Hepatocyte (in vitro differentiated cells): ENCODE results near the gene SPON2. TPM values are rescaled to one million over a fixed set of nuclear protein-coding genes. Genes with fewer than 3 reads are reported as not detected.

Experiments
- DNase-seq: peaks from one replicate; pipeline ENCODE4 v3.0.0-alpha.2; 2016; ENCODE audit warnings: low spot score
- H2AFZ ChIP-seq: fragments of 200-600 bp; sonication (generic); 2 replicates; pipeline ENCODE4 v1.6.0; 2016; ENCODE audit warnings: antibody characterized with exemption, mild to moderate bottlenecking
- H3K27ac ChIP-seq: fragments of 200-600 bp; sonication (generic); 2 replicates; pipeline ENCODE4 v1.5.1; 2016; ENCODE audit warnings: mild to moderate bottlenecking
- H3K27me3 ChIP-seq: fragments of 200-600 bp; sonication (generic); 2 replicates; pipeline ENCODE4 v1.6.1; 2016
- H3K36me3 ChIP-seq: fragments of 200-600 bp; sonication (generic); replicated peaks from 2 replicates; pipeline ENCODE4 v1.5.1; 2016; ENCODE audit warnings: low read depth; ENCODE audit not compliant: insufficient read depth
- H3K4me1 ChIP-seq: fragments of 200-600 bp; sonication (generic); 2 replicates; pipeline ENCODE4 v1.5.1; 2016; ENCODE audit warnings: mild to moderate bottlenecking, moderate library complexity; ENCODE audit not compliant: insufficient read depth
- H3K4me2 ChIP-seq: fragments of 200-600 bp; sonication (generic); 2 replicates; pipeline ENCODE4 v1.6.0; 2016
- H3K4me3 ChIP-seq: fragments of 200-600 bp; sonication (generic); 2 replicates; pipeline ENCODE4 v1.5.1; 2016; ENCODE audit warnings: mild to moderate bottlenecking
- H3K79me2 ChIP-seq: fragments of 200-600 bp; sonication (generic); 2 replicates; pipeline ENCODE4 v1.6.0; 2017; ENCODE audit warnings: mild to moderate bottlenecking
- H3K9me2 ChIP-seq: fragments of 200-600 bp; sonication (generic); replicated peaks from 2 replicates; pipeline ENCODE4 v1.6.0; 2017; ENCODE audit warnings: mild to moderate bottlenecking; ENCODE audit not compliant: insufficient read depth
- H3K9me3 ChIP-seq: fragments of 200-600 bp; sonication (generic); 2 replicates; pipeline ENCODE4 v1.5.1; 2016; ENCODE audit warnings: low read depth, mild to moderate bottlenecking
- H4K20me1 ChIP-seq: fragments of 200-600 bp; sonication (generic); 2 replicates; pipeline ENCODE4 v1.6.0; 2016; ENCODE audit warnings: mild to moderate bottlenecking; ENCODE audit not compliant: insufficient read depth, poor library complexity, severe bottlenecking
- CTCF ChIP-seq: fragments of 200-600 bp; sonication (generic); IDR thresholded peaks from 2 replicates; pipeline ENCODE4 v1.5.1; 2016; ENCODE audit warnings: antibody characterized with exemption, mild to moderate bottlenecking; ENCODE audit not compliant: poor library complexity
- EZH2 ChIP-seq: fragments of 200-600 bp; sonication (generic); IDR thresholded peaks from 2 replicates; pipeline ENCODE4 v1.6.1; 2016; ENCODE audit warnings: antibody characterized with exemption, mild to moderate bottlenecking, borderline replicate concordance
- EZH2phosphoT487 ChIP-seq: fragments of 200-600 bp; sonication (generic); IDR thresholded peaks from one replicate; pipeline ENCODE4 v1.6.1; 2018; ENCODE audit warnings: antibody characterized with exemption, mild to moderate bottlenecking, low read depth, moderate library complexity; ENCODE audit not compliant: unreplicated experiment, severe bottlenecking
- WGBS: methylation state at CpG from one replicate; pipeline ENCODE4 v1.1.6; 2016; ENCODE audit warnings: low lambda C conversion rate; ENCODE audit errors: missing lambda C conversion rate; 5-methylcytosine and 5-hydroxymethylcytosine counted together
- polyA plus RNA-seq: library from polyadenylated mRNA; unstranded; fragments of >200 nt; fragmentation: Nextera tagmentation; extraction: Ambion mirVana; gene quantifications from 2 replicates; pipeline ENCODE4 v1.2.1, GENCODE V29; 2016
- total RNA-seq: library from RNA; depleted of rRNA; stranded (reverse); fragments of >200 nt; gene quantifications from 2 replicates; pipeline ENCODE4 v1.2.3, GENCODE V29; 2014

The SPON2 gene
- total and polyA plus RNA-seq, 2 experiments from 2014 or later, result 403 to 1,210 TPM

- Histone ChIP-seq H3K36me3 (no peaks in the 10 kb centered on the region), H3K27ac (no peak overlapping the region), H3K4me3 (no peak overlapping the region), H3K79me2 (peaks cover 11% of the 10 kb centered on the region), H3K9me3 (no peaks in the 10 kb centered on the region), H2AFZ (no peak overlapping the region), H4K20me1 (peaks cover 6% of the 10 kb centered on the region), H3K4me1 (no peaks in the 10 kb centered on the region), H3K4me2 (no peak overlapping the region), H3K9me2 (no peaks in the 10 kb centered on the region), H3K27me3 (no peaks in the 10 kb centered on the region)
- DNase-seq, result no peak
- 96% methylated on average over 7 of the region's 7 CpGs for WGBS
- TF ChIP-seq EZH2phosphoT487, result no peak
- no peak for TF ChIP-seq CTCF
- TF ChIP-seq EZH2, result no peak
Observed at GRCh38 chr4:1219566-1219950, 47.2 kb upstream of the SPON2 start.

GRCh38 chr4:1218634-1219565 lies 46.5 kb upstream of the SPON2 start:
- TF ChIP-seq EZH2, result no peak
- TF ChIP-seq EZH2phosphoT487, result no peak
- no peak for TF ChIP-seq CTCF
- WGBS, result 89% methylated on average over 21 of the region's 21 CpGs
- H3K4me2 ChIP-seq, result no peak overlapping the region
- DNase-seq, result no peak
- H3K9me2 ChIP-seq, result no peaks in the 10 kb centered on the region
- peaks cover 11% of the 10 kb centered on the region for H3K79me2 ChIP-seq
- no peak overlapping the region for H3K4me3 ChIP-seq
- no peaks in the 10 kb centered on the region for H3K4me1 ChIP-seq
- no peaks in the 10 kb centered on the region for H3K27me3 ChIP-seq
- H3K27ac ChIP-seq, result no peak overlapping the region
- H2AFZ ChIP-seq, result no peak overlapping the region
- no peaks in the 10 kb centered on the region for H3K9me3 ChIP-seq
- H4K20me1 ChIP-seq, result peaks cover 6% of the 10 kb centered on the region
- no peaks in the 10 kb centered on the region for H3K36me3 ChIP-seq

- Histone ChIP-seq H3K27me3 (no peaks in the 10 kb centered on the region), H3K79me2 (peaks cover 11% of the 10 kb centered on the region), H3K4me2 (no peak overlapping the region), H3K9me2 (no peaks in the 10 kb centered on the region), H3K9me3 (no peaks in the 10 kb centered on the region), H3K4me1 (no peaks in the 10 kb centered on the region), H3K4me3 (no peak overlapping the region), H4K20me1 (peaks cover 6% of the 10 kb centered on the region), H3K36me3 (no peaks in the 10 kb centered on the region), H3K27ac (no peak overlapping the region), H2AFZ (no peak overlapping the region)
- DNase-seq, result no peak
- WGBS, result 99% methylated on average over 27 of the region's 27 CpGs
- TF ChIP-seq CTCF (no peak), EZH2phosphoT487 (no peak), EZH2 (no peak)
Observed at GRCh38 chr4:1217366-1217765, 45.0 kb upstream of the SPON2 start.
